Measurements from ENCODE around the gene RANBP17.

- TF ChIP-seq CTCF (IDR thresholded peaks at IDR 0.05; ENCODE audit: low read depth, low read length), result no peak
- TF ChIP-seq EZH2phosphoT487 (IDR thresholded peaks at IDR 0.05; ENCODE audit: low read depth), result no peak
These were observed 446.8 kb downstream of the RANBP17 start, which contains the start of gene TLX3 for GRCh38 chr5:171308453-171309275.

Data from OCI-LY3 (cell line).